Stimulated activated CD8-positive, alpha-beta memory T cell treated with anti-CD3 and anti-CD28 coated beads, Interleukin-4, amount 100 ng/mL, for 1 hour (primary cell): Measurements from ENCODE around the gene STX8.
"Not testable (repeated sequence)": the region's sequence is repeated elsewhere in the genome, so short reads cannot be mapped to it uniquely, and the experiment has no call there.

Experiments used
- DNase-seq, 2 donors: peaks; one replicate each; pipeline ENCODE4 v3.0.0-alpha.2; 2020; ENCODE audit warnings: low read depth in 2 of 2, low spot score in 1 of 2

STX8 gene

GRCh38 chr17:9269350-9270035 is 306.1 kb downstream of the STX8 start:
- DNase-seq = no peak

DNA sequence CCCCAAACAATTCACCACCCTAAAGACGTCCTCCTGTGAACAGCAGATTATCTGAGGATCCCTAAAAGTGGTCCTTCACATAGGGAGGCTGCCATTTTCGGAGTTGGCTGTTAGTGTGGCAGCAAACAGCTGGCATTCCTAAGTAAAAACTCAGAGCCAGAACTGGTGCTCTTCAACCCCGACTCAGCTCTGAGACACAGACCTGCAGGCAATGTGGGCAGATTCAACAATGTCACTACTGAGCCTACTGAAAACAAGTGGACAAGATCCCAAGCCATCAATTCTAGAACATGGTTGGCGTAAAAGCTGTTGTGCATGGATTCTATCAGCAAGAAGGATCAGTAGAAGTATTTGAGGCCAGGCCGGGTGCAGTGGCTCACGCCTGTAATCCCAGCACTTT is 307.1 kb downstream of the STX8 start:
- no peak for DNase-seq

- DNase-seq = no peak
Measured at GRCh38 chr17:9266697-9267117, 308.9 kb downstream of the STX8 start.

GRCh38 chr17:9266031-9266680 is 309.5 kb downstream of the STX8 start:
- no peak for DNase-seq

DNA sequence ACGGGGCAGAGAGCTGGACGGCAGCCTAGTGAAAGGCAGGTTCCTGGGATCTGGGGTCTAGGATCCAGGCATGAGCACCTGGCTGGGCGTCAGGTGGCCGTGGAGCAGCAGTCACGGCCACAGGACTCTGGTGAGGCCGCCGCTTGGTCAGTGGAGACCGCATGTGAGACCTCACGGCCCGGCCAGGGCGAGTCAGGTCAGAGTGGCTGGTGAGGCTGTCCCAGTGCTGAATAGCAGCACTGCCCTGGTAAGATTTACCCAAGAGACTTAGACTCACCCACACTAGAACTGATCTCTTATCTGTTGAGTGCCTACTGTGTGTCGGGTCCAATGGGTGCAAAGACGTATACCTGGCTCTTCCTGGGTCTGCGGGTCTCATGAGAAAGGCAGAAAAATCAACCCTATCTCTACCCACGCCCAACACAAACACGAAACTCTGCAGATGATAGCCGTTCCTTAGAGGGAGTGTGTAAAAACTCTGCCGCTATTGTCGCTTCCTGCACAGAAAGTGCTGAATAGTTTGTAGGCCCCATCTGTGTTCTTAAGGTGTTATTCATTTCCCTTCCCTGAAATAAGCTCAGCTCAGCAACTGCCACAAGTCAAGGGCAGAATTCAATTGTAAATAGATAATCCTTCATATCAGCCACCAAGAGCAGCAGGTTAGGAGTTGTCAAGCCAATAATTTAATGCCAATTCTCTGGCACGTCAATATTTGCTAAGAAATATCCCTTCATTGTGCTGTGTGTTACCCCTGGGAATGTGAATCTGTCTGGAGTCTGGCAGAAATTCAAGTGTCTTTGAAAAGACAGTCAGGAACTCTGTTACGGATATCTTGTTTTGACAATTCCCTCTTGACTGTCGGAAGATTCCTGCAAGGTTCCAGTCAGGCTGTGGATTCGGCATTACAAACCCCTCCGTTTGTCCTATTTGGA is 314.3 kb downstream of the STX8 start:
- DNase-seq = no peak

DNA sequence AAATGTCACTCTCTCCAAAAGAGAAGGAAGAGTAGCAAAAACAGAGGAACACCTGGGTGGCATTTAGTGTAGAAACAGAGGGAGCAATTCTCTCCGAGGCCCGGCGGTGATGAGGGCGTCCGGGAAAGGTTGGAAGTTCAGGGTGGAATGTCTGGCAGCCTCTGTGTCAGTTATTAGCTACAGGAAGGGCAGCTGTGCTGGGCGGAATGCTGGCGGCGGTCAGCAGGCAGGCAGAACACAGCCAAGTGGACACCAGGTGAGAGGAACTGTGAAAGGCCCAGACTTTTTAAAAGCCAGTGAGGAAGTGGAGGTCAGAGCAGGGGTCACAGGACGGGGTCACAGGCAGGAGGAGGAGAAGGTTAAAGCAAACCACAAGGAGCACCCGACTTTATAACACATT is 316.2 kb downstream of the STX8 start:
- DNase-seq = no peak

GRCh38 chr17:9258115-9259015 is 317.3 kb downstream of the STX8 start:
- no peak for DNase-seq

- not testable (repeated sequence) for DNase-seq
Measured at GRCh38 chr17:9257630-9257965, 318.0 kb downstream of the STX8 start.

- DNase-seq = no peak
Measured at GRCh38 chr17:9256751-9257629, 318.6 kb downstream of the STX8 start.

DNA sequence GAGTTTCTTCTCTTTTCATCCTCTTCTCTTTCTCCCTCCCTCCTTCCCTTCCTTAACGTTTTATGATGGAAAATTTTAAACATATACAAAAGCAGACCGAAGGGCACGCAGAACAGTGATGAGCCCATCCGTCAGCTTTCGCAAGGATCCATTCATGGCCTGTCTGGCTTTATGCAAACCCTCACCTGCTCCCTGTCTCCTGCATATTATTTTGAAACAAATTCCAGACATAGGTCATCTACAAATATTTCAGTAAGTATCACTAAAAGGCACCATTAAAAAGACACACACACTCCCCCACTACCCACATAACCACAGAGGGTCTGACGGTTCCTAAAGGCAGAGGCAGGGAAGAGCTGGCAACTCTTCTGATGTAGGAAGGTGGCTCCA is 319.3 kb downstream of the STX8 start:
- DNase-seq = no peak

DNA sequence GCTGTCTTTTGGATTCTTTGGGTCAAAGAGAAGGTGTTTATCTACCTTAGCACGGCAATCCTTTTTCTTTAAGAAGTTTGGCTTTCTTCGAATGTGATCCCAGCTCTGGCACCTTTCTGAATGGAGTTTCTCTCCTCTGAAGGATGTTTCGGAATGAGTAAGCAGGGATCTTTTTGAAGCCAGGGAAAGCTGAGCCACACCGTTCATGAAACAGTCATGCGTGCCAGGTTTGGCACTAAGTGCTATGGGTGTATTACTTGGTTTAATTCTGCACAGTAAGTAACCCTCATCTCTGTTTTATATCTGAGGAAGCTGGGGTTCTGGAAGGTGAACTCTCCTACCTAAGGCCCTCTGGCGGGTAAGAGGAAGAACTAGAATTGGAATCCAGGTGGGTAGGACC is 319.8 kb downstream of the STX8 start:
- no peak for DNase-seq

DNA sequence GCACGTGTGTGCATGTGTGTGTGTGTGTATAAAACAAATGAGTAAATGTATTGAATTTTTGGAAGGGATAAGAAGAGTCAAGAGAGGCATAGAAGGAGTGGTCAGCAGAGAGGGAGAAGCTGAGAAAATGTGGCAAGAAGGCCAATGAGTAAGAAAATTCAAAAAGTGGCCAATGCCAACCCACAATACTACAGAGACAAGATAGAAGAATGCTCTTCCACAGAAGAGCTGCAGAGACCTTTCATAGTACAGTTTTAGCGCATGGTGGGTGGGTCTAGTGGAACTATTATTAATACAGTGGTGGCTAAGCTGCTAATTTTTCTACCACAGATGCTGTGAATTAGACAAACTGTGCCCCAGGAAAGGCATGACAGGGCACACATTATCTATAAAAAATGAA is 320.8 kb downstream of the STX8 start:
- DNase-seq = no peak

DNA sequence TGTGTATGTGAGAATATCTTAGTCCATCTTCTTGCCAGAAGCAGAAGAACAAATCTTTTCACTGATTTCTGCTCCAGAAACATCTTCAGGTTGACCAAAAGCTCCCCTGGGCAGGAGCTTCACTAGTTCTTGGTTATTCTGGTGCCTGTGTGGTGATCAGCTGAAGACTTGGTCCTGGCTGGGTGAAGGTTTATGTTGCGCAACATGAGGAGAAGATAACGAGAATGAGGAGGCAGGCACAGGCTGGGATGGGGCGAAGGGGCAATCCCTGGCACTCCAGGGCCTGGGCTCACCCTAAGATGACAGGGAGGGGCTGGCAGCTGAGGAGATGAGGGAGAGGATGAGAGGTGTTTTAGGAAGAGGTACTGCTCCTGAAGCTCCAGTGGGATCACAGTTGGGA is 322.3 kb downstream of the STX8 start:
- DNase-seq = no peak

GRCh38 chr17:9251273-9251672 is 324.3 kb downstream of the STX8 start:
- DNase-seq = no peak

- DNase-seq = no peak
Measured at GRCh38 chr17:9249245-9249953, 326.2 kb downstream of the STX8 start.

DNA sequence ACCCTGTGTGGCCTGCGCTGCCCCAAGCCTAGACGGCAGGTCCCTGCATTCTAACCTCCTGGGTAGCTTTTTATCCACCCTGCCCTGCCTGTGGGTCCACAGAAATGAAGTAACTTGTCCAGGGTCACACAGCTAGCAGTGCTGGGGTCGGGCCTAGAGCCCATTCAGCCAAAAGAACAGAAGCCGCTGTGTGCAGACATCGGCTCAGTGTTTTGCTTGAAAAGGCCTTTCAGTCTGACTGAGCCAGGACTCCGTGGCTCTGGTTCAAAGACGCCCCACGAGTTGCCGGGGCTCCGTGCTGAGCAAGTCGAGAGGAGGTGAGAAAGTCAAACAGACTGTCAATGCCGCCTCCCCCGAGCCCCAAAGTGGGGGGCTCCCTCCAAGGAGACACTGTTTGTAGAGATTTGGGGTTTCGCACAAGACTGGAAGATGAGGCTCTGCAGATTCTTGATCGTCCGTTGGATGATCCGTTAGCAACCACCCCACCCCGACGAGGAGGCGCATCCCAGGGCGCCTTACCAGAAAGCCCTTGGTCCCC is 328.1 kb downstream of the STX8 start:
- no peak for DNase-seq

GRCh38 chr17:9244066-9245052 is 331.3 kb downstream of the STX8 start:
- no peak for DNase-seq

- no peak for DNase-seq
Measured at GRCh38 chr17:9242983-9243382, 332.6 kb downstream of the STX8 start.
